ENCODE measurements around the gene RASA2. TPM values are rescaled to one million over a fixed set of nuclear protein-coding genes. Genes with fewer than 3 reads are reported as not detected.

The RASA2 gene
- total RNA-seq, 1 experiment from 2014 or later = 14.5 TPM

DNA sequence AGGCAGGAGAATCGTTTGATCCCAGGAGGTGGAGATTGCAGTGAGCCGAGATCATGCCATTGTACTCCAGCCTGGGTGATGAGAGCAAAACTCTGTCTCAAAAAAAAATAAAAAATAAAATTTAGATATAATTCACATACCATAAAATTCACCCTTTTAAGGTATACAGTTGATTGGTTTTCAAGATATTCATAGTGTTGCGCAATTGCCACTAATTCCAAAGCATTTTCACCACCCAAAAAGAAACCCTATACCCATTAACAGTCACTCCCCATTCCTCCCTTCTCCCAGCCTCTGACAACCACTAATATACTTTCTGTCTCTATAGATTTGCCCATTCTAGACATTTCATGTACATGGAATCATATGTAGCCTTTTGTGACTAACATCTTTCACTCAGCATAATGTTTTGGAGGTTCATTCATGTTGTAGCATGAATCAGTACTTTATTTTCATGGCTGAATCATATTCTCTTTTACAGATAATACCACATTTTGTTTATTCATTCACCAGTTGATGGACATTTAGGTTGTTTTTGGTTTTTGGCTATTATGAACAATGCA, 116.7 kb downstream of the RASA2 start:
- no peak overlapping the region for H3K4me3 ChIP-seq (ENCODE audit: low read depth in 2 of 2, low read length in 2 of 2)
- ATAC-seq (no peak), DNase-seq (ENCODE audit: low read depth, low spot score) (no peak)
- in situ Hi-C loops (cut with HindIII; ENCODE audit: low pct_unique_long_range_greater_than_20kb, low sequenced_read_pairs) (no loop called here), intact Hi-C loops (cut with micrococcal nuclease; ENCODE audit: unreplicated experiment) (no loop called here)
- H3K27ac ChIP-seq (ENCODE audit: low read length) = no peak overlapping the region
- H3K9me3 ChIP-seq (ENCODE audit: control insufficient read depth, insufficient read depth, low read depth, low read length) = peaks cover 4% of the 10 kb centered on the region; the same call in 1 of the 2 replicates
- no peak for TF ChIP-seq SIN3A (IDR thresholded peaks at IDR 0.05; ENCODE audit: borderline replicate concordance, insufficient read depth, low read depth, low read length)
- no peak for TF ChIP-seq TCF7L2 (IDR thresholded peaks at IDR 0.05; ENCODE audit: low read depth, low read length)
- TF ChIP-seq, protein P1, sequence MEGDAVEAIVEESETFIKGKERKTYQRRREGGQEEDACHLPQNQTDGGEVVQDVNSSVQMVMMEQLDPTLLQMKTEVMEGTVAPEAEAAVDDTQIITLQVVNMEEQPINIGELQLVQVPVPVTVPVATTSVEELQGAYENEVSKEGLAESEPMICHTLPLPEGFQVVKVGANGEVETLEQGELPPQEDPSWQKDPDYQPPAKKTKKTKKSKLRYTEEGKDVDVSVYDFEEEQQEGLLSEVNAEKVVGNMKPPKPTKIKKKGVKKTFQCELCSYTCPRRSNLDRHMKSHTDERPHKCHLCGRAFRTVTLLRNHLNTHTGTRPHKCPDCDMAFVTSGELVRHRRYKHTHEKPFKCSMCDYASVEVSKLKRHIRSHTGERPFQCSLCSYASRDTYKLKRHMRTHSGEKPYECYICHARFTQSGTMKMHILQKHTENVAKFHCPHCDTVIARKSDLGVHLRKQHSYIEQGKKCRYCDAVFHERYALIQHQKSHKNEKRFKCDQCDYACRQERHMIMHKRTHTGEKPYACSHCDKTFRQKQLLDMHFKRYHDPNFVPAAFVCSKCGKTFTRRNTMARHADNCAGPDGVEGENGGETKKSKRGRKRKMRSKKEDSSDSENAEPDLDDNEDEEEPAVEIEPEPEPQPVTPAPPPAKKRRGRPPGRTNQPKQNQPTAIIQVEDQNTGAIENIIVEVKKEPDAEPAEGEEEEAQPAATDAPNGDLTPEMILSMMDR (IDR thresholded peaks at IDR 0.05) = no peak
- TF ChIP-seq, protein P2, sequence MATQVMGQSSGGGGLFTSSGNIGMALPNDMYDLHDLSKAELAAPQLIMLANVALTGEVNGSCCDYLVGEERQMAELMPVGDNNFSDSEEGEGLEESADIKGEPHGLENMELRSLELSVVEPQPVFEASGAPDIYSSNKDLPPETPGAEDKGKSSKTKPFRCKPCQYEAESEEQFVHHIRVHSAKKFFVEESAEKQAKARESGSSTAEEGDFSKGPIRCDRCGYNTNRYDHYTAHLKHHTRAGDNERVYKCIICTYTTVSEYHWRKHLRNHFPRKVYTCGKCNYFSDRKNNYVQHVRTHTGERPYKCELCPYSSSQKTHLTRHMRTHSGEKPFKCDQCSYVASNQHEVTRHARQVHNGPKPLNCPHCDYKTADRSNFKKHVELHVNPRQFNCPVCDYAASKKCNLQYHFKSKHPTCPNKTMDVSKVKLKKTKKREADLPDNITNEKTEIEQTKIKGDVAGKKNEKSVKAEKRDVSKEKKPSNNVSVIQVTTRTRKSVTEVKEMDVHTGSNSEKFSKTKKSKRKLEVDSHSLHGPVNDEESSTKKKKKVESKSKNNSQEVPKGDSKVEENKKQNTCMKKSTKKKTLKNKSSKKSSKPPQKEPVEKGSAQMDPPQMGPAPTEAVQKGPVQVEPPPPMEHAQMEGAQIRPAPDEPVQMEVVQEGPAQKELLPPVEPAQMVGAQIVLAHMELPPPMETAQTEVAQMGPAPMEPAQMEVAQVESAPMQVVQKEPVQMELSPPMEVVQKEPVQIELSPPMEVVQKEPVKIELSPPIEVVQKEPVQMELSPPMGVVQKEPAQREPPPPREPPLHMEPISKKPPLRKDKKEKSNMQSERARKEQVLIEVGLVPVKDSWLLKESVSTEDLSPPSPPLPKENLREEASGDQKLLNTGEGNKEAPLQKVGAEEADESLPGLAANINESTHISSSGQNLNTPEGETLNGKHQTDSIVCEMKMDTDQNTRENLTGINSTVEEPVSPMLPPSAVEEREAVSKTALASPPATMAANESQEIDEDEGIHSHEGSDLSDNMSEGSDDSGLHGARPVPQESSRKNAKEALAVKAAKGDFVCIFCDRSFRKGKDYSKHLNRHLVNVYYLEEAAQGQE (IDR thresholded peaks at IDR 0.05; ENCODE audit: insufficient read depth in 1 of 2, low read depth in 2 of 2, low read length in 1 of 2) = no peak
- no peaks in the 10 kb centered on the region for H3K4me1 ChIP-seq (ENCODE audit: control insufficient read depth, insufficient read depth, low read length)
- BruUV-seq (replicated peaks) = no TSS peak
- H3K36me3 ChIP-seq (ENCODE audit: control insufficient read depth, insufficient read depth, low read length) = no peaks in the 10 kb centered on the region
- ChIA-PET POLR2A (no interaction called here), CTCF (no interaction called here)
- no peaks in the 10 kb centered on the region for H3K27me3 ChIP-seq (ENCODE audit: control insufficient read depth, insufficient read depth, low read length)

DNA sequence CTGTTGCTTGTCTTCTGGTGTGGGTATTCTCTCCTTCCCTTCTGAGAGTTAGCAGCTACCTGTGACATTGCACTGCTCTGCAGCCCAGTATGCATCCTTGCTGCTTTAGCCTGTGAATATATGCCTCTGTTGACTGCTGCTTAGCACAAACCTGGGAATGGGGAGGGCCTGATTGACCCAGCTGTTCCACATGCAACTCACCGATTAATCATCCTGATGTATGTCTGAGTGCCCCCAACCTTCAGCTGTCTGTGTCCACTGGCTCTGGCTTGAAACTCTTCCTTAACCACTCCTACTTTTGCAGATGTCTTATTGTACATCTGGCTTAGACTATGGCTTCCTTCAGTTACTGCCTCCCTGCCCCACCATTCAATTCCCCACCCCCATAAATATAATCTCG, 119.1 kb downstream of the RASA2 start:
- ChIA-PET POLR2A (no interaction called here), CTCF (interaction anchor here (0.7 kb wide), 1 partner anchor 509 kb away, joined by 3 read pairs; no protein-coding TSS in a partner anchor)
- DNase-seq (ENCODE audit: low read depth, low spot score) = no peak
- intact Hi-C loops (cut with micrococcal nuclease; ENCODE audit: unreplicated experiment) = no loop called here
- no TSS peak for BruUV-seq (replicated peaks)
- H3K27ac ChIP-seq (ENCODE audit: low read length) = no peak overlapping the region
- no peaks in the 10 kb centered on the region for H3K4me1 ChIP-seq (ENCODE audit: control insufficient read depth, insufficient read depth, low read length)
- H3K4me3 ChIP-seq (ENCODE audit: low read depth in 2 of 2, low read length in 2 of 2) = no peak overlapping the region
- H3K27me3 ChIP-seq (ENCODE audit: control insufficient read depth, insufficient read depth, low read length) = no peaks in the 10 kb centered on the region
- in situ Hi-C loops (cut with HindIII; ENCODE audit: low pct_unique_long_range_greater_than_20kb, low sequenced_read_pairs) = no loop called here
- no peak for ATAC-seq
- H3K36me3 ChIP-seq (ENCODE audit: control insufficient read depth, insufficient read depth, low read length) = peaks cover 6% of the 10 kb centered on the region; the same call in 1 of the 2 replicates
- peaks cover 4% of the 10 kb centered on the region; the same call in 1 of the 2 replicates for H3K9me3 ChIP-seq (ENCODE audit: control insufficient read depth, insufficient read depth, low read depth, low read length)
- TF ChIP-seq TCF7L2 (IDR thresholded peaks at IDR 0.05; ENCODE audit: low read depth, low read length) (no peak), SIN3A (IDR thresholded peaks at IDR 0.05; ENCODE audit: borderline replicate concordance, insufficient read depth, low read depth, low read length) (no peak)
- TF ChIP-seq, protein P2 (IDR thresholded peaks at IDR 0.05; ENCODE audit: insufficient read depth in 1 of 2, low read depth in 2 of 2, low read length in 1 of 2) = no peak
- TF ChIP-seq, protein P1 (IDR thresholded peaks at IDR 0.05) = no peak
